Gastrocnemius medialis (tissue), 4 donors: ENCODE results near the gene GLDC.
"Not testable (repeated sequence)": the region's sequence is repeated elsewhere in the genome, so short reads cannot be mapped to it uniquely, and the experiment has no call there.

ENCODE experiments used
- CTCF ChIP-seq, 5 experiments: fragments of 450-650 bp in 3 of 5; fragments of 200-600 bp in 2 of 5; sonication (generic) in 2 of 5; IDR thresholded peaks in 4 of 5; conservative IDR thresholded peaks in 1 of 5; 1 replicate in 4 of 5; 2 replicates in 1 of 5; pipeline ENCODE4 v1.5.1; 2016 to 2019; ENCODE audit warnings: antibody characterized with exemption in 5 of 5, mild to moderate bottlenecking in 3 of 5, moderate library complexity in 3 of 5
- POLR2A ChIP-seq, 2 donors: fragments of 450-650 bp; IDR thresholded peaks; one replicate each; pipeline ENCODE4 v1.6.1; 2017; ENCODE audit warnings: antibody characterized with exemption in 2 of 2, mild to moderate bottlenecking in 2 of 2, moderate library complexity in 2 of 2

GRCh38 chr9:6690675-6691070 is 45.1 kb upstream of the GLDC start:
- not testable (repeated sequence) for TF ChIP-seq CTCF (IDR thresholded peaks at IDR 0.05 in 4 of 5, conservative IDR thresholded peaks at IDR 0.05 in 1 of 5); POLR2A (IDR thresholded peaks at IDR 0.05)
